K562 (cell line): ENCODE results near the gene SERPINA5. TPM values are rescaled to one million over a fixed set of nuclear protein-coding genes. Genes with fewer than 3 reads are reported as not detected.
A peak's percentile ranks its signal among the peaks of the same experiment; 100 is the strongest.

Experiments
- ATAC-seq: fragments of 200-7000 bp; cut with Tn5 transposase; 3 replicates; pipeline ENCODE4 v1.9.1; 2020; ENCODE audit warnings: moderate library complexity
- BruUV-seq: library from RNA; stranded (reverse); fragments of 400-500 nt; replicated peaks from 2 replicates; lab custom pipeline; 2021; lab: Mats Ljungman, UMichigan
- CTCF ChIA-PET: fragments of 300-600 bp; formaldehyde crosslinking; extraction: SDS; loops from one replicate; lab custom pipeline; 2021; ENCODE audit warnings: low intra/inter-chr PET ratio; lab: Yijun Ruan, JAX
- POLR2A ChIA-PET: fragments of 300-600, 350-650 bp; sonication (Branson Sonifier 250); formaldehyde crosslinking; extraction: SDS; loops from one replicate; lab custom pipeline; 2021; ENCODE audit warnings: antibody characterized with exemption, inconsistent platforms; lab: Yijun Ruan, JAX
- DNase-seq, 4 experiments: peaks; one replicate each; pipeline versions ENCODE4 v3.0.0 to v3.0.0-alpha.2; 2011 to 2018; ENCODE audit warnings: low spot score in 3 of 4, mixed read lengths in 3 of 4; ENCODE audit errors: extremely low read depth in 1 of 4
- FAIRE-seq: peaks from 2 replicates; lab custom pipeline; 2011; peaks lifted over from hg19 to GRCh38; lab: Jason Lieb, UNC
- H2AFZ ChIP-seq: 2 replicates; pipeline ENCODE4 v1.6.0; 2011; ENCODE audit warnings: low read depth, low read length, control low read depth, inconsistent platforms
- H3K27ac ChIP-seq: fragments of 200-600 bp; 3 replicates; pipeline ENCODE4 v1.8.0; 2011; ENCODE audit warnings: low read depth, mild to moderate bottlenecking, control low read depth, inconsistent platforms, low read length, moderate library complexity, mixed read lengths; ENCODE audit errors: extremely low read depth
- H3K27me3 ChIP-seq, 2 experiments: fragments of 300-600 bp in 1 of 2; 2 replicates in 1 of 2; 3 replicates in 1 of 2; pipeline versions ENCODE4 v1.6.0 to v1.8.0; 2011; ENCODE audit warnings: inconsistent platforms in 2 of 2, low read length in 2 of 2, mild to moderate bottlenecking in 1 of 2, mixed read lengths in 1 of 2, moderate library complexity in 1 of 2; ENCODE audit not compliant: control insufficient read depth in 2 of 2, insufficient read depth in 2 of 2
- H3K36me3 ChIP-seq: fragments of 300-600 bp; 3 replicates; pipeline ENCODE4 v1.8.0; 2011; ENCODE audit warnings: mild to moderate bottlenecking, low read length, inconsistent platforms; ENCODE audit not compliant: control insufficient read depth, insufficient read depth
- H3K4me1 ChIP-seq, 2 experiments: fragments of 200-600 bp in 1 of 2; replicated peaks in 1 of 2; 2 replicates in 1 of 2; 3 replicates in 1 of 2; pipeline versions ENCODE4 v1.5.1 to v1.8.0; 2011; ENCODE audit warnings: inconsistent platforms in 2 of 2, low read length in 2 of 2, mild to moderate bottlenecking in 1 of 2, mixed read lengths in 1 of 2, moderate library complexity in 1 of 2; ENCODE audit not compliant: control insufficient read depth in 2 of 2, insufficient read depth in 2 of 2
- H3K4me2 ChIP-seq: 2 replicates; pipeline ENCODE4 v1.6.1; 2011; ENCODE audit warnings: low read length, control low read depth, inconsistent platforms, mixed read lengths; ENCODE audit not compliant: insufficient read depth
- H3K4me3 ChIP-seq: fragments of 200-600 bp; sonication (generic), shearing (Covaris generic); 2 replicates; pipeline ENCODE4 v1.5.1; 2016; ENCODE audit warnings: control low read depth, inconsistent platforms
- H3K79me2 ChIP-seq: fragments of 200-600 bp; 3 replicates; pipeline ENCODE4 v1.8.0; 2011; ENCODE audit warnings: low read length, inconsistent platforms; ENCODE audit not compliant: control insufficient read depth, insufficient read depth
- H3K9ac ChIP-seq, 2 experiments: 2 replicates each; pipeline versions ENCODE4 v1.6.0 to v1.6.1; 2011; ENCODE audit warnings: low read depth in 2 of 2, low read length in 2 of 2, control low read depth in 1 of 2, inconsistent platforms in 1 of 2, mild to moderate bottlenecking in 1 of 2, mixed read lengths in 1 of 2; ENCODE audit not compliant: insufficient read depth in 1 of 2
- H3K9me1 ChIP-seq: one replicate; pipeline ENCODE4 v1.6.0; 2011; ENCODE audit warnings: inconsistent platforms, mild to moderate bottlenecking, low read length, moderate library complexity; ENCODE audit not compliant: control insufficient read depth, insufficient read depth
- H3K9me3 ChIP-seq: replicated peaks from 2 replicates; pipeline ENCODE4 v1.5.1; 2011; ENCODE audit warnings: low read depth, low read length, inconsistent platforms; ENCODE audit not compliant: control insufficient read depth, insufficient read depth
- H4K20me1 ChIP-seq: replicated peaks from 2 replicates; pipeline ENCODE4 v1.6.1; 2011; ENCODE audit warnings: low read length, inconsistent platforms, mixed read lengths; ENCODE audit not compliant: control insufficient read depth, insufficient read depth
- HLTF ChIP-seq: fragments of 450-650 bp; IDR thresholded peaks from 2 replicates; pipeline ENCODE4 v1.6.1; 2016
- MYNN ChIP-seq, 2 experiments: sonication (generic); formaldehyde crosslinking in 1 of 2; IDR thresholded peaks; 2 replicates each; pipeline versions ENCODE4 v1.5.0 to v1.6.1; 2016 to 2020; ENCODE audit warnings: antibody characterized with exemption in 1 of 2, missing genetic modification reagents in 1 of 2
- NCOA1 ChIP-seq: fragments of 450-650 bp; IDR thresholded peaks from 2 replicates; pipeline ENCODE4 v1.6.1; 2016; ENCODE audit warnings: low read depth
- RBM25 ChIP-seq: fragments of 200-400 bp; formaldehyde crosslinking; IDR thresholded peaks from 2 replicates; pipeline ENCODE4 v1.6.1; 2018; ENCODE audit warnings: low read length, low read depth, moderate library complexity; ENCODE audit not compliant: severe bottlenecking
- WGBS: fragments of 100-300 bp; shearing (Covaris generic); methylation state at CpG from one replicate; pipeline ENCODE4 v1.1.6; 2016; ENCODE audit warnings: low coverage, mixed read lengths; ENCODE audit not compliant: insufficient coverage; ENCODE audit errors: missing lambda C conversion rate; 5-methylcytosine and 5-hydroxymethylcytosine counted together
- in situ Hi-C: fragments of 300-500 bp; cut with MboI; formaldehyde crosslinking; loops from 4 replicates; pipeline ENCODE4 v1.15.0; 2018; ENCODE audit warnings: inconsistent platforms, mixed read lengths
- intact Hi-C: fragments of 100-400 bp; cut with micrococcal nuclease; formaldehyde crosslinking; loops from 2 replicates; pipeline ENCODE4 v1.14.2; 2022
- polyA plus RNA-seq, 8 experiments: library from polyadenylated mRNA; depleted of rRNA in 4 of 8; stranded (reverse) in 5 of 8; unstranded in 3 of 8; fragments of >200 nt; fragmentation: Nextera tagmentation in 2 of 8; fragmentation: Illumina TruSeq in 1 of 8; extraction: Ambion mirVana in 2 of 8; extraction: Trizol in 1 of 8; gene quantifications; 2 replicates each; pipeline versions ENCODE4 v1.2.1 to v1.2.3, GENCODE V29; 2011 to 2014; ENCODE audit warnings: inconsistent platforms in 1 of 8, missing spikeins in 1 of 8
- total RNA-seq, 7 experiments: library from RNA; depleted of rRNA in 6 of 7; stranded (reverse); fragments of >200 nt in 6 of 7; fragmentation: Illumina TruSeq in 2 of 7; extraction: Trizol in 2 of 7; gene quantifications; 2 replicates each; pipeline versions ENCODE4 v1.2.1 to v1.2.3, GENCODE V29; 2011 to 2021; ENCODE audit warnings: low replicate concordance in 1 of 7
- TF ChIP-seq, protein P1 (sequence below): sonication (generic); formaldehyde crosslinking; IDR thresholded peaks from 2 replicates; pipeline ENCODE4 v1.8.1; 2022; ENCODE audit warnings: missing genetic modification reagents

Gene SERPINA5
- total and polyA plus RNA-seq, 9 of the 15 experiments (the other 6 are each of a cell fraction or from before 2014, with no cell fraction given), result 0.38 TPM; not detected in 8

DNA sequence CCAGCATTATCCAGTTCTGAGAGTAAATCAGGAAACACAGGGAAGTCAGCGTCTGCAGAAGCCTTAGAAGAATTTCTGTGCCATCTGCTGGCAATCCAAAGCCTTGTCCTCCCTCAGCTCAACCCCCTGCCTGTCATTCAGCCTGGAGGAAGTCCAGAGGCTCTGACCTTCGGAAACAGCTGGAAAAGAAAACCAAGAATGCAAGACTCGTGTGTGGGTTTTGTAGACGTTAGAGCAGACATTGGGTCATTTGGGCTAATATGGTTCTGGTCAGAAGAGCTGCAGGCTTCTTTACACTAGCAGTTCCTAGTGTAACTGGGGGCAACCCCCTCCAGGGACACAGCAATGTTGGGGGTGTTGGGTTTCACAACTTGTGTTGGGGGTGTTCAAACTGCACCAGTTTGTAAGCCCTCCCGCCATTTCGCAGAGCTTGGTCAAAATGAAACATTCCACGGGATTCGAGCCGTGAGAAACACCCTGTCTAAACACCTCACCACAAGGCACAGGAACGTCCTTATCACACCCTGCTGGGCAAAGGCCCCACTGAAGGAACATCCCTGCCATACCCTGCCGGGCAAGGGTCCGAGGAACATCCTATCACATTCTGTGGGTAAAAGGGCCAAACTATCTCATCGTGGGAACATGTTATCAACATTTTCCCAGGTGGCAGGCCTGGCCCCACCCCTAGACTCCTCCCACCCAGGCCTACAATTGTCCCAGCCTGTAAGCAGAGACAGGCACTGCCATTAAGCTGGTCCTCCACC, 41.0 kb upstream of the SERPINA5 start (continued):
- TF ChIP-seq MYNN (IDR thresholded peaks at IDR 0.05) (no peak), MYNN (CRISPR knock-in tag; IDR thresholded peaks at IDR 0.05) (no peak)

DNA sequence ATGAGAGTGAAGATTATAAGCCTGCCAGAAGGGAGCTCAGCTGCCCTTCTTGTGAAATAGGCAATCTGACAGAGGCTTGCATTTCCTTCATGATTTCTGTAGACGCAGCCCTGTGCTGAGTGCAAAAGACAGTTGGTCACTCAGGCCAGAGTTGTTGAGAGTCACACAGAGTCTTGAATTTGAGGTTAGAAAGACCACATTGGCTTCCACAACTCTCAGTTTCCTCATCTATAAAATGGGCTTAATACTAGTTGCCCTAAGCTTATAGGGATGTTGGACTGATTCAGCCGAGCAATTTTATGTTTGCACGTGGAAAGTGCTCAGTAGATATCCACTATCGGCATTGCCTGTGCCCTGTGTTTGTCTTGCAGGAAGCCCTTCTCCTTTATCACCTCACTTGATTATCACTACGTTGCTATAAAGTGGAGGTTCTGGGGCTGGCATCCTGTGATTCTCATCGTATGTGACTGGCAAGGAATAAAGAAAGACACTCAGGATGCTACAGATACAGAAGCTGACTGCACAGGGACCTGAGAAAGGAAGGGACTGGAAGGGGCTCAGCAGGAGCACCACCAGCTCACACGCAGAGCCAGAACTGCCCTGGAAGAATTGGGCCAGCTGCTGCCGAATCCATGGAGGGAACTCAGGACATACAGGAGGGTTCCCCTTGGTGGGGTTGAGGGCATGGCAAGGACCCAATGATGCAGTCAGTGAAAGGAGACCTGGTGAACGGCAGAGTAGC, 39.8 kb upstream of the SERPINA5 start:
- intact Hi-C loops (no loop called here), in situ Hi-C loops (no loop called here)
- no peak for FAIRE-seq
- Histone ChIP-seq H3K9me3 (no peaks in the 10 kb centered on the region), H3K9ac (no peak overlapping the region), H3K27me3 (peaks cover 0 to 6% of the 10 kb centered on the region in 2 experiments; a peak in 2 of 5 replicates), H3K79me2 (no peaks in the 10 kb centered on the region), H3K9me1 (no peaks in the 10 kb centered on the region), H2AFZ (no peak overlapping the region), H4K20me1 (no peaks in the 10 kb centered on the region), H3K36me3 (no peaks in the 10 kb centered on the region), H3K4me1 (no peaks in the 10 kb centered on the region), H3K4me3 (no peak overlapping the region), H3K4me2 (no peak overlapping the region), H3K27ac (no peak overlapping the region)
- no TSS peak for BruUV-seq
- ATAC-seq, result no peak
- TF ChIP-seq RBM25, result peak; percentile 29
- TF ChIP-seq, protein P1, sequence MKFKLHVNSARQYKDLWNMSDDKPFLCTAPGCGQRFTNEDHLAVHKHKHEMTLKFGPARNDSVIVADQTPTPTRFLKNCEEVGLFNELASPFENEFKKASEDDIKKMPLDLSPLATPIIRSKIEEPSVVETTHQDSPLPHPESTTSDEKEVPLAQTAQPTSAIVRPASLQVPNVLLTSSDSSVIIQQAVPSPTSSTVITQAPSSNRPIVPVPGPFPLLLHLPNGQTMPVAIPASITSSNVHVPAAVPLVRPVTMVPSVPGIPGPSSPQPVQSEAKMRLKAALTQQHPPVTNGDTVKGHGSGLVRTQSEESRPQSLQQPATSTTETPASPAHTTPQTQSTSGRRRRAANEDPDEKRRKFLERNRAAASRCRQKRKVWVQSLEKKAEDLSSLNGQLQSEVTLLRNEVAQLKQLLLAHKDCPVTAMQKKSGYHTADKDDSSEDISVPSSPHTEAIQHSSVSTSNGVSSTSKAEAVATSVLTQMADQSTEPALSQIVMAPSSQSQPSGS (CRISPR knock-in tag), result no peak
- no peak for TF ChIP-seq HLTF
- no peak for TF ChIP-seq NCOA1
- POLR2A ChIA-PET, result no interaction called here
- DNase-seq, result no peak
- 1% methylated on average over 7 of the region's 9 CpGs for WGBS
- CTCF ChIA-PET, result no interaction called here
